ENCODE measurements around the gene THBS4. TPM values are rescaled to one million over a fixed set of nuclear protein-coding genes. Genes with fewer than 3 reads are reported as not detected.

THBS4 gene
- total and polyA plus RNA-seq, 9 of the 15 experiments (the other 6 are each of a cell fraction or from before 2014, with no cell fraction given): 0.07 to 0.08 TPM; not detected in 7

DNA sequence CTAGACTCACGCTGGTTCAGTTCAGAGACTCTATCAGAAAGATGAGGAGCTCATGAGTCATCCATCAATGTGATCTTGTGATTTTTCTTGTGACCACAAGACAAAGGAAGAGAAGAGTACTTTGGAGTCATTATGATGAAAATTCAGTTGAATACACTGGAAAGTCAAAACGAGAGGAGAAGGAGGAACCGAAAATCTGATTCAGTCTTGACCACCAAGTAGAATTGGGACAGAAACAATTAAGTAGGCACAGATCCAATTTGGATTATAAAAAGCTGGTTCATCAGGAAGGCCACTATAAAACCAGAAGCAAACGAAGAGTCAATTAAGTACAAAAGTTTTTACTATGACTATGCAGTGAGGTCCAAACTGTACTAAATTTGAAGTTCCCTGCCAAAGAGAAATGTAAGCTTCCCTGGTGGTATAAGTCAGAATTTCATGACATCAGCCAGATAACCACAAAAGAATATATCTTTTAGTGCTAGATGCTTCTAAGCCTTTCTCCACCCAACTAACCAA, 90.9 kb downstream of the THBS4 start (continued):
- TF ChIP-seq, protein P1, sequence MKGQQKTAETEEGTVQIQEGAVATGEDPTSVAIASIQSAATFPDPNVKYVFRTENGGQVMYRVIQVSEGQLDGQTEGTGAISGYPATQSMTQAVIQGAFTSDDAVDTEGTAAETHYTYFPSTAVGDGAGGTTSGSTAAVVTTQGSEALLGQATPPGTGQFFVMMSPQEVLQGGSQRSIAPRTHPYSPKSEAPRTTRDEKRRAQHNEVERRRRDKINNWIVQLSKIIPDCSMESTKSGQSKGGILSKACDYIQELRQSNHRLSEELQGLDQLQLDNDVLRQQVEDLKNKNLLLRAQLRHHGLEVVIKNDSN (CRISPR knock-in tag; IDR thresholded peaks at IDR 0.05): no peak
- no peak for TF ChIP-seq MCM3 (IDR thresholded peaks at IDR 0.05)
- TF ChIP-seq, protein P2, sequence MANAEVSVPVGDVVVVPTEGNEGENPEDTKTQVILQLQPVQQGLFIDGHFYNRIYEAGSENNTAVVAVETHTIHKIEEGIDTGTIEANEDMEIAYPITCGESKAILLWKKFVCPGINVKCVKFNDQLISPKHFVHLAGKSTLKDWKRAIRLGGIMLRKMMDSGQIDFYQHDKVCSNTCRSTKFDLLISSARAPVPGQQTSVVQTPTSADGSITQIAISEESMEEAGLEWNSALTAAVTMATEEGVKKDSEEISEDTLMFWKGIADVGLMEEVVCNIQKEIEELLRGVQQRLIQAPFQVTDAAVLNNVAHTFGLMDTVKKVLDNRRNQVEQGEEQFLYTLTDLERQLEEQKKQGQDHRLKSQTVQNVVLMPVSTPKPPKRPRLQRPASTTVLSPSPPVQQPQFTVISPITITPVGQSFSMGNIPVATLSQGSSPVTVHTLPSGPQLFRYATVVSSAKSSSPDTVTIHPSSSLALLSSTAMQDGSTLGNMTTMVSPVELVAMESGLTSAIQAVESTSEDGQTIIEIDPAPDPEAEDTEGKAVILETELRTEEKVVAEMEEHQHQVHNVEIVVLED (CRISPR knock-in tag; IDR thresholded peaks at IDR 0.05): no peak
- no peak for TF ChIP-seq EP300 (IDR thresholded peaks at IDR 0.05; ENCODE audit: low read length)
- no peak for TF ChIP-seq ZKSCAN3 (CRISPR knock-in tag; IDR thresholded peaks at IDR 0.05)
- TF ChIP-seq, protein P3, sequence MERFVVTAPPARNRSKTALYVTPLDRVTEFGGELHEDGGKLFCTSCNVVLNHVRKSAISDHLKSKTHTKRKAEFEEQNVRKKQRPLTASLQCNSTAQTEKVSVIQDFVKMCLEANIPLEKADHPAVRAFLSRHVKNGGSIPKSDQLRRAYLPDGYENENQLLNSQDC (CRISPR knock-in tag; IDR thresholded peaks at IDR 0.05): no peak
- TF ChIP-seq MEIS2 (IDR thresholded peaks at IDR 0.05; ENCODE audit: partially characterized antibody): peak; percentile 45
- TF ChIP-seq, protein P4, sequence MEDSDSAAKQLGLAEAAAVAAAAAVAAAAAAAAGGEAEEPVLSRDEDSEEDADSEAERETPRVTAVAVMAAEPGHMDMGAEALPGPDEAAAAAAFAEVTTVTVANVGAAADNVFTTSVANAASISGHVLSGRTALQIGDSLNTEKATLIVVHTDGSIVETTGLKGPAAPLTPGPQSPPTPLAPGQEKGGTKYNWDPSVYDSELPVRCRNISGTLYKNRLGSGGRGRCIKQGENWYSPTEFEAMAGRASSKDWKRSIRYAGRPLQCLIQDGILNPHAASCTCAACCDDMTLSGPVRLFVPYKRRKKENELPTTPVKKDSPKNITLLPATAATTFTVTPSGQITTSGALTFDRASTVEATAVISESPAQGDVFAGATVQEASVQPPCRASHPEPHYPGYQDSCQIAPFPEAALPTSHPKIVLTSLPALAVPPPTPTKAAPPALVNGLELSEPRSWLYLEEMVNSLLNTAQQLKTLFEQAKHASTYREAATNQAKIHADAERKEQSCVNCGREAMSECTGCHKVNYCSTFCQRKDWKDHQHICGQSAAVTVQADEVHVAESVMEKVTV (CRISPR knock-in tag; IDR thresholded peaks at IDR 0.05): no peak
- TF ChIP-seq MED1 (CRISPR knock-in tag; IDR thresholded peaks at IDR 0.05; ENCODE audit: borderline replicate concordance): no peak
- TF ChIP-seq CBX2 (IDR thresholded peaks at IDR 0.05; ENCODE audit: insufficient read depth, low read length, poor library complexity, severe bottlenecking): no peak
- TF ChIP-seq, protein P5, sequence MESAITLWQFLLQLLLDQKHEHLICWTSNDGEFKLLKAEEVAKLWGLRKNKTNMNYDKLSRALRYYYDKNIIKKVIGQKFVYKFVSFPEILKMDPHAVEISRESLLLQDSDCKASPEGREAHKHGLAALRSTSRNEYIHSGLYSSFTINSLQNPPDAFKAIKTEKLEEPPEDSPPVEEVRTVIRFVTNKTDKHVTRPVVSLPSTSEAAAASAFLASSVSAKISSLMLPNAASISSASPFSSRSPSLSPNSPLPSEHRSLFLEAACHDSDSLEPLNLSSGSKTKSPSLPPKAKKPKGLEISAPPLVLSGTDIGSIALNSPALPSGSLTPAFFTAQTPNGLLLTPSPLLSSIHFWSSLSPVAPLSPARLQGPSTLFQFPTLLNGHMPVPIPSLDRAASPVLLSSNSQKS (CRISPR knock-in tag; IDR thresholded peaks at IDR 0.05): no peak
- no peak for TF ChIP-seq JUNB (CRISPR knock-in tag; conservative IDR thresholded peaks at IDR 0.05)
- no peak for TF ChIP-seq HNRNPH1 (optimal IDR thresholded peaks at IDR 0.05; ENCODE audit: low read depth, low read length)
- no peak for TF ChIP-seq ESRRB (CRISPR knock-in tag; IDR thresholded peaks at IDR 0.05; ENCODE audit: borderline replicate concordance)
- TF ChIP-seq SMARCE1 (IDR thresholded peaks at IDR 0.05): no peak
- no peak for TF ChIP-seq ZNF707 (CRISPR knock-in tag; conservative IDR thresholded peaks at IDR 0.05)
- TF ChIP-seq FOSL1 (tag; conservative IDR thresholded peaks at IDR 0.05): peak; percentile 80
- TF ChIP-seq, protein P6, sequence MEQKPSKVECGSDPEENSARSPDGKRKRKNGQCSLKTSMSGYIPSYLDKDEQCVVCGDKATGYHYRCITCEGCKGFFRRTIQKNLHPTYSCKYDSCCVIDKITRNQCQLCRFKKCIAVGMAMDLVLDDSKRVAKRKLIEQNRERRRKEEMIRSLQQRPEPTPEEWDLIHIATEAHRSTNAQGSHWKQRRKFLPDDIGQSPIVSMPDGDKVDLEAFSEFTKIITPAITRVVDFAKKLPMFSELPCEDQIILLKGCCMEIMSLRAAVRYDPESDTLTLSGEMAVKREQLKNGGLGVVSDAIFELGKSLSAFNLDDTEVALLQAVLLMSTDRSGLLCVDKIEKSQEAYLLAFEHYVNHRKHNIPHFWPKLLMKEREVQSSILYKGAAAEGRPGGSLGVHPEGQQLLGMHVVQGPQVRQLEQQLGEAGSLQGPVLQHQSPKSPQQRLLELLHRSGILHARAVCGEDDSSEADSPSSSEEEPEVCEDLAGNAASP (IDR thresholded peaks at IDR 0.05): no peak
- no peak for TF ChIP-seq RFX1 (IDR thresholded peaks at IDR 0.05)
- peak; percentile 49; the same call in 1 of the 2 replicates for TF ChIP-seq JUND (IDR thresholded peaks at IDR 0.05; ENCODE audit: borderline replicate concordance, low read depth, low read length)
- TF ChIP-seq JUND (tag; IDR thresholded peaks at IDR 0.05; ENCODE audit: borderline replicate concordance, low read depth, low read length): peak; percentile 39; the same call in 1 of the 3 replicates
- TF ChIP-seq KLF10 (CRISPR knock-in tag; IDR thresholded peaks at IDR 0.05): no peak
